Measurements from ENCODE around the gene ETS1. TPM values are rescaled to one million over a fixed set of nuclear protein-coding genes. Genes with fewer than 3 reads are reported as not detected.

The ETS1 gene
- total RNA-seq, 2 donors from 2014 or later = 34.3 to 36.4 TPM

GRCh38 chr11:128420951-128421350, 166.4 kb downstream of the ETS1 start:
- Mint-ChIP-seq H3K4me1 (peaks cover 8% of the 10 kb centered on the region), H3K27me3 (ENCODE audit: insufficient read depth) (no peaks in the 10 kb centered on the region)

GRCh38 chr11:128420265-128420664, 167.1 kb downstream of the ETS1 start:
- Histone ChIP-seq H3K36me3 (ENCODE audit: control insufficient read depth, insufficient read depth, low read length) (no peaks in the 10 kb centered on the region), H3K27me3 (ENCODE audit: control insufficient read depth, insufficient read depth, low read length, poor library complexity, severe bottlenecking) (no peaks in the 10 kb centered on the region), H3K27ac (ENCODE audit: low read depth, low read length) (no peak overlapping the region), H3K4me1 (ENCODE audit: control insufficient read depth, insufficient read depth, low read length) (peaks cover 5% of the 10 kb centered on the region), H3K9me3 (ENCODE audit: control insufficient read depth, low read length) (no peaks in the 10 kb centered on the region), H3K4me3 (ENCODE audit: low read length) (no peak overlapping the region), H3K9ac (ENCODE audit: extremely low read depth, low read length, poor library complexity, severe bottlenecking) (no peak overlapping the region)
- H3K27ac Mint-ChIP-seq = no peak overlapping the region
- no peak for DNase-seq
- H3K27me3 Mint-ChIP-seq (ENCODE audit: insufficient read depth) = no peaks in the 10 kb centered on the region
- H3K4me1 Mint-ChIP-seq = peaks cover 8% of the 10 kb centered on the region
- H3K4me3 Mint-ChIP-seq = no peak overlapping the region
- H3K36me3 Mint-ChIP-seq (ENCODE audit: low read depth) = no peaks in the 10 kb centered on the region
- 88 to 95% methylated on average over 4 of the region's 4 CpGs for WGBS, 2 experiments (ENCODE audit: insufficient coverage in 1 of 2, insufficient read length in 1 of 2)
- H3K9me3 Mint-ChIP-seq = no peaks in the 10 kb centered on the region
- TF ChIP-seq CTCF (conservative IDR thresholded peaks at IDR 0.05) = no peak

More at GRCh38 chr11:128420951-128421350, 166.4 kb downstream of the ETS1 start:
- H3K4me3 Mint-ChIP-seq = no peak overlapping the region
- Histone ChIP-seq H3K4me1 (ENCODE audit: control insufficient read depth, insufficient read depth, low read length) (peaks cover 5% of the 10 kb centered on the region), H3K4me3 (ENCODE audit: low read length) (no peak overlapping the region), H3K27me3 (ENCODE audit: control insufficient read depth, insufficient read depth, low read length, poor library complexity, severe bottlenecking) (no peaks in the 10 kb centered on the region), H3K36me3 (ENCODE audit: control insufficient read depth, insufficient read depth, low read length) (no peaks in the 10 kb centered on the region), H3K9ac (ENCODE audit: extremely low read depth, low read length, poor library complexity, severe bottlenecking) (no peak overlapping the region), H3K9me3 (ENCODE audit: control insufficient read depth, low read length) (no peaks in the 10 kb centered on the region), H3K27ac (ENCODE audit: low read depth, low read length) (no peak overlapping the region)
- no peak overlapping the region for H3K27ac Mint-ChIP-seq
- H3K36me3 Mint-ChIP-seq (ENCODE audit: low read depth) = no peaks in the 10 kb centered on the region
- H3K9me3 Mint-ChIP-seq = no peaks in the 10 kb centered on the region
- WGBS, 2 experiments (ENCODE audit: insufficient coverage in 1 of 2, insufficient read length in 1 of 2) = 86 to 100% methylated on average over 1 to 4 of the region's 4 CpGs
- DNase-seq = no peak
- TF ChIP-seq CTCF (conservative IDR thresholded peaks at IDR 0.05) = no peak

- Histone ChIP-seq H3K27me3 (ENCODE audit: control insufficient read depth, insufficient read depth, low read length, poor library complexity, severe bottlenecking) (no peaks in the 10 kb centered on the region), H3K9me3 (ENCODE audit: control insufficient read depth, low read length) (no peaks in the 10 kb centered on the region), H3K4me3 (ENCODE audit: low read length) (no peak overlapping the region), H3K9ac (ENCODE audit: extremely low read depth, low read length, poor library complexity, severe bottlenecking) (no peak overlapping the region), H3K27ac (ENCODE audit: low read depth, low read length) (no peak overlapping the region), H3K4me1 (ENCODE audit: control insufficient read depth, insufficient read depth, low read length) (peaks cover under 1% of the 10 kb centered on the region), H3K36me3 (ENCODE audit: control insufficient read depth, insufficient read depth, low read length) (no peaks in the 10 kb centered on the region)
- H3K4me3 Mint-ChIP-seq = no peak overlapping the region
- H3K27ac Mint-ChIP-seq = no peak overlapping the region
- H3K4me1 Mint-ChIP-seq = peaks cover 2% of the 10 kb centered on the region
- H3K27me3 Mint-ChIP-seq (ENCODE audit: insufficient read depth) = no peaks in the 10 kb centered on the region
- 81 to 90% methylated on average over 5 to 7 of the region's 7 CpGs for WGBS, 2 experiments (ENCODE audit: insufficient coverage in 1 of 2, insufficient read length in 1 of 2)
- no peak for DNase-seq
- no peak for TF ChIP-seq CTCF (conservative IDR thresholded peaks at IDR 0.05)
- no peaks in the 10 kb centered on the region for H3K36me3 Mint-ChIP-seq (ENCODE audit: low read depth)
- H3K9me3 Mint-ChIP-seq = no peaks in the 10 kb centered on the region
Observed at GRCh38 chr11:128419012-128419767, 168.2 kb downstream of the ETS1 start.
